Measurements from ENCODE around the gene ATP6V0E1.

GRCh38 chr5:173050791-173051190 lies 67.2 kb downstream of the ATP6V0E1 start:
- TF ChIP-seq CTCF (IDR thresholded peaks at IDR 0.05; ENCODE audit: insufficient read depth, low read length) (no peak), REST (IDR thresholded peaks at IDR 0.05; ENCODE audit: insufficient replicate concordance, low read depth) (no peak), POLR2AphosphoS5 (IDR thresholded peaks at IDR 0.05; ENCODE audit: low read depth) (no peak), GABPA (IDR thresholded peaks at IDR 0.05; ENCODE audit: low read depth) (no peak), SPI1 (IDR thresholded peaks at IDR 0.05; ENCODE audit: borderline replicate concordance, low read depth) (no peak)

Measured in HL-60 (cell line).